Thymus (tissue), 11 donors: ENCODE measurements around the gene IGF1R. TPM values are rescaled to one million over a fixed set of nuclear protein-coding genes. Genes with fewer than 3 reads are reported as not detected.

Experiments
- DNase-seq, 9 donors: peaks; one replicate each; pipeline ENCODE4 v3.0.0-alpha.2; 2013; ENCODE audit warnings: low spot score in 9 of 9, low read depth in 6 of 9, missing footprints in 1 of 9
- H3K27ac ChIP-seq, 2 donors: one replicate each; pipeline ENCODE4 v1.5.1; 2013; ENCODE audit warnings: control low read depth in 1 of 2, low read depth in 1 of 2, low read length in 1 of 2, mild to moderate bottlenecking in 1 of 2, moderate library complexity in 1 of 2
- H3K27me3 ChIP-seq, 2 donors: one replicate each; pipeline ENCODE4 v1.5.1; 2013; ENCODE audit warnings: low read length in 1 of 2; ENCODE audit not compliant: control insufficient read depth in 2 of 2, insufficient read depth in 1 of 2
- H3K36me3 ChIP-seq, 2 donors: one replicate each; pipeline ENCODE4 v1.5.1; 2013; ENCODE audit warnings: low read length in 1 of 2, mild to moderate bottlenecking in 1 of 2, moderate library complexity in 1 of 2; ENCODE audit not compliant: control insufficient read depth in 2 of 2, insufficient read depth in 2 of 2
- H3K4me1 ChIP-seq, 2 donors: one replicate each; pipeline ENCODE4 v1.5.1; 2013; ENCODE audit warnings: low read length in 2 of 2; ENCODE audit not compliant: control insufficient read depth in 2 of 2, insufficient read depth in 2 of 2
- H3K4me3 ChIP-seq, 2 donors: one replicate each; pipeline ENCODE4 v1.5.1; 2013; ENCODE audit warnings: low read length in 2 of 2, control low read depth in 1 of 2, mild to moderate bottlenecking in 1 of 2
- H3K9me3 ChIP-seq, 2 donors: one replicate each; pipeline ENCODE4 v1.5.1; 2013; ENCODE audit warnings: low read length in 1 of 2, mild to moderate bottlenecking in 1 of 2; ENCODE audit not compliant: control insufficient read depth in 2 of 2, insufficient read depth in 1 of 2
- WGBS: extraction: QIAGEN DNeasy Blood & Tissue Kit; methylation state at CpG from one replicate; pipeline ENCODE4 v1.1.7; 2013; 5-methylcytosine and 5-hydroxymethylcytosine counted together
- polyA plus RNA-seq: library from polyadenylated mRNA; stranded (reverse); fragments of 200-250 nt; gene quantifications from one replicate; pipeline ENCODE4 v1.2.3, GENCODE V29; 2013
- total RNA-seq: library from RNA; stranded (reverse); fragments of 120-200 nt; gene quantifications from one replicate; pipeline ENCODE4 v1.2.4, GENCODE V29; 2013
- donor health status: healthy.

The IGF1R gene
- total and polyA plus RNA-seq, 2 donors: 10.0 to 11.0 TPM

DNA sequence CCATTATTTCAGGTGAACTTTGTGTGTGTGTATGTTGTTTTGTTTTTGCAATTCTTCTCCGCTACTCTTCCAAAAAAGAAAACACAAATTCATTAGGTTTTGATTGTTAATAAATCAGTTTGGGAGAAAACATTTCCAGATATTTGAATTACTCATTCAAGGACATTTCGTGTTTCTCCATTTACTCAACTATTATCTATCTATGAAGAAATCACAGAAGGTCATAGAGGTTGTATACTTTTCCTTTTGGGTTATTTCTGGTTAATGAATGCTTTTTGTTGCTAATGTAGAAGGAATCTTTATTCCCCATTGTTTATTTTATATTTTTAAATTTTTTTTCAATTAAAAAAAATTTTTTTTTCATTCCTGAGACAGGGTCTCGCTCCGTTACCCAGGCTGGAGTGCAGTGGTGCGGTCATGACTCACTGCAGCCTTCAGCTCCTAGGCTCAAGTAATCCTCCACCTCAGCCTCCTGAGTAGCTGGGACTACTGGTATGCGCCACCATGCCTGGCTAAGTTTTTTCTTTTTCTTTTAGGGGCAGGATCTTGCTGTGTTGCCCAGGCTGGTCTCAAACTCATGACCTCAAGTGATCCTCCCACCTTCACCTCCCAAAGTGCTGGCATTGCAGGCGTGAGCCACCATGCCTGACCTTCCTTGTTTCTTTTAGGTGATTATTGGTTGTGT, 28.4 kb downstream of the IGF1R start:
- H3K27me3 ChIP-seq: no peaks in the 10 kb centered on the region
- H3K4me1 ChIP-seq: peaks cover 0 to 3% of the 10 kb centered on the region in 2 donors
- H3K27ac ChIP-seq: no peak overlapping the region
- no peak for DNase-seq
- H3K9me3 ChIP-seq: no peaks in the 10 kb centered on the region
- H3K36me3 ChIP-seq: peaks cover 0 to 2% of the 10 kb centered on the region in 2 donors
- WGBS: 92% methylated on average over 7 of the region's 7 CpGs
- no peak overlapping the region for H3K4me3 ChIP-seq

DNA sequence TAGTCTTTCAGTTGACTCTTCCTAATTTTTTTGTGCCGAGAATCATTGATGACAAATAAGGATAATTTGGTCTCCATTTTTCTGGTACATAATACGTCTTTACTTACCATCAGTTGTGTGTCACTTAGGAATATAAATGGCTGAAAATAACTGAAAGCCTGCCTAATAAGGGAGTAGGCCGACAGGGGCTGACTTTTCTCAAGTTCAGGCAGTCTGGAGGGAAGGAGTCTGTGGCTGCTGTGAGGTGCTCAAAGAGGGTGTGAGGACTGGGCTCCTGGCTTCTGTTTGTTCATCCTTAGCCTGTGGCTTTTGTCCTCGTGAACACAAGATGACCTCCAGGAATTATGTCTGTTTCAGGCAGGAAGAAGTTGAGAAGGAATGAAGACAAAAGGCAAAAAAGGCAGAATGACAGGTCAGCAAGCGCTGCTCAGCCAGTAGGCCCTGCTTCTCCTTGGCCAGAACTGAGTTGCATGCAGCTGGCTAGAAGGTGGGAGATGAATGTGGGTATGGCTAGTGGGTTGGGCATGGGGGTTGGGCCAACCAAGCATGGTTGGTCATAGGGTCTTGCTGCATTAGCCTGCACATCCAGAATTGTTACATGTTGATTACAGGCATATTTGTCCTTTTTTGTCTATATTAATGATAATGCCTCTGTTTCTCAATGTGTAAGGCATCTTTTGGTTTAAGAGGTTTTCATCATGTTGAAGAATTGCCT, 29.2 kb downstream of the IGF1R start:
- no peak overlapping the region for H3K27ac ChIP-seq
- no peaks in the 10 kb centered on the region for H3K27me3 ChIP-seq
- H3K9me3 ChIP-seq: no peaks in the 10 kb centered on the region
- 98% methylated on average over 5 of the region's 5 CpGs for WGBS
- H3K36me3 ChIP-seq: peaks cover 0 to 2% of the 10 kb centered on the region in 2 donors
- no peak overlapping the region for H3K4me3 ChIP-seq
- H3K4me1 ChIP-seq: peaks cover 0 to 3% of the 10 kb centered on the region in 2 donors
- no peak for DNase-seq

DNA sequence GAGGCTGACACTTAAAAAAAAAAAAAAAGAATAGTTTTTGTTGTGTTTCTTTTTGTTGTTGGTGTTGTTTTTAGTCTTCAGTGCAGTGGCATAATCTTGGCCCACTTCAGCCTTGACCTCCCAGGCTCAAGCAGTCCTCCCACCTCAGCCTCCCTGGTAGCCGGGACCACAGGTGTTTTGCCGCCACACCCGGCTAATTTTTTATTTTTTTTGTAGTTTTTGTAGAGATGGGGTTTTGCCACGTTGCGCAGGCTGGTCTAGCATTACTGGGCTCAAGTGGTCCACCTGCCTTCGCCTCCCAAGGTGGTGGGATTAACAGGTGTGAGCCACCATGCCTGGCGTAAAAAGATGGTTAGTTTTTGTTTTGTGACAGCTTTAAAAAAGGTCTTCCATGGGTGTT, 30.1 kb downstream of the IGF1R start:
- no peaks in the 10 kb centered on the region for H3K9me3 ChIP-seq
- peaks cover 0 to 2% of the 10 kb centered on the region in 2 donors for H3K4me1 ChIP-seq
- no peaks in the 10 kb centered on the region for H3K27me3 ChIP-seq
- DNase-seq: no peak
- H3K36me3 ChIP-seq: peaks cover 0 to 2% of the 10 kb centered on the region in 2 donors
- no peak overlapping the region for H3K27ac ChIP-seq
- 97% methylated on average over 7 of the region's 7 CpGs for WGBS
- no peak overlapping the region for H3K4me3 ChIP-seq

DNA sequence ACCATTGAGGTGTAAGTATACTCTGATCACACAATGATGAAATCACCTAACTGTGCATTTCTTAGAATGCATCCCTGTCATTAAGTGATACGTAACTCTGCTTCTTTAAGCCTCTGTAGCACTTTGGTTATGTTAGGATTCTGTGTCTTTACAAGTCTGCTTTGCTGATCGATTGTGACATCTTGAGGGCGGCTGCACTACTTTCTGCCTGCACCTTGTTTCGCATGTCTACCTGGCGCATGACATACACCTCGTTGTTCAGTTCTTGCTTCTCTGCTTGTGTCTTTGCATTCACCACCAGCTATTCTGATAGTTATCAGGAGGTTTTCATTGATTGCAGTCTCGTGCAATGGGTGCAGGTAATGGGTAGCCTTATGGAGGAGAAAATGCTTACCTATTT, 32.7 kb downstream of the IGF1R start:
- Histone ChIP-seq H3K27ac (no peak overlapping the region), H3K36me3 (peaks cover 0 to 2% of the 10 kb centered on the region in 2 donors), H3K4me3 (no peak overlapping the region), H3K4me1 (peaks cover 0 to 7% of the 10 kb centered on the region in 2 donors), H3K27me3 (no peaks in the 10 kb centered on the region), H3K9me3 (no peaks in the 10 kb centered on the region)
- DNase-seq: no peak
- 97% methylated on average over 7 of the region's 7 CpGs for WGBS

DNA sequence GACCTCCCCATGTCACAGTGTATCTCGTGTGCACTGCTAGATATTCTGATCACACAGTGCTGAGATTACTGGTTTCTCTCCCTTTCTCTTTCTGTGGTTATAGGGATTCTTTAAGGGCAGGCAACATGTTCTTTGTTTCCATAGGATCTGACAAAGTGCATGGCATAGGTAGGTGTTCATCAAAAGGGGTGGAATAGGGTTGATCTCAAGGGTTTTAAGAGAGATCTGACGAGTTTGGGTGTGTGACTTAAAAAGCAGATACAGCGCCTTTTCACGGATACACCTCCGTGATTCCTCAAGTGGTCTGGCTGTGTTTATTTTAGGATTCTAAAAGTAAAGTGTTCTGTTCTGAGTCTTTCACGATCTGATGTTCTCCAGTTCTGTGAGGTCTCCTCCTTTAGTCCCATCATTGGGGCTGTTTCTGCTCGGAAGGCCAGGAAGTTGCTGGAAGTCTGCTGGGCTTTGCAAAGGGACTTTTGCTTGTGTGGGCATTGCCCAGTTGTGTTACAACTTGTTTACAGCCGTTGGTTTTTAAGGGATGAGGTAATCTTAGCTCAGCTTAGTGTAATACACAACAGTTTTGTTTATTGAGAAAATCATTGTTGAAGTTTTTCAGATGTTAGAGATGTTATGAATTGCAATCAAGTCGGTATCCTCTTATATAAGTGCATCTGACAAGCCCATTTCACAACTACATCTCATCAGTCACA, 34.8 kb downstream of the IGF1R start:
- Histone ChIP-seq H3K27ac (peak overlapping the region in 1 of 2 donors; percentile 23), H3K27me3 (no peaks in the 10 kb centered on the region), H3K36me3 (peaks cover 0 to 2% of the 10 kb centered on the region in 2 donors), H3K9me3 (no peaks in the 10 kb centered on the region), H3K4me1 (peaks cover 10 to 22% of the 10 kb centered on the region in 2 donors), H3K4me3 (no peak overlapping the region)
- no peak for DNase-seq
- WGBS: 90% methylated on average over 9 of the region's 9 CpGs

DNA sequence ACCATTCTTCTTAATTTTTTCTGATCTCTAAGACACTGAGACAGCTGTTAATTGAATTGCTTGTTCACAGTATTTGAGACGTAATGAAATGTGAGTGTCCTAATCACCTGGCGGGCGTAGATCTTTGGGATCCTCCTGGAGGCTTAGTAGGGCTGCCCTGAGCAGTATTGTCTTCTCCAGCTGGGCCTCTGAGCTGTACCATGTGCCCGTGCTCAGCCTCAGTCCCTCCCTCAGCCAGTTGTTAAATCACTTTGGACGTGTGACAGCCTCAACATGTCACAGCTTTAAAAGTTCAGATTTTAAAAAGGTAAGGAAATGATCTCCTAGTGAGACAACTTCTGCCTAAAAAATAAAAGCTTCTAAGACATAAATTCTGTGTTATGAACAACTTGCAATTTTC, 35.5 kb downstream of the IGF1R start:
- Histone ChIP-seq H3K27ac (peak overlapping the region in 1 of 2 donors; percentile 23), H3K4me1 (peaks cover 10 to 27% of the 10 kb centered on the region in 2 donors), H3K4me3 (no peak overlapping the region), H3K36me3 (no peaks in the 10 kb centered on the region), H3K9me3 (no peaks in the 10 kb centered on the region), H3K27me3 (no peaks in the 10 kb centered on the region)
- DNase-seq: no peak
- 85% methylated on average over 5 of the region's 5 CpGs for WGBS

DNA sequence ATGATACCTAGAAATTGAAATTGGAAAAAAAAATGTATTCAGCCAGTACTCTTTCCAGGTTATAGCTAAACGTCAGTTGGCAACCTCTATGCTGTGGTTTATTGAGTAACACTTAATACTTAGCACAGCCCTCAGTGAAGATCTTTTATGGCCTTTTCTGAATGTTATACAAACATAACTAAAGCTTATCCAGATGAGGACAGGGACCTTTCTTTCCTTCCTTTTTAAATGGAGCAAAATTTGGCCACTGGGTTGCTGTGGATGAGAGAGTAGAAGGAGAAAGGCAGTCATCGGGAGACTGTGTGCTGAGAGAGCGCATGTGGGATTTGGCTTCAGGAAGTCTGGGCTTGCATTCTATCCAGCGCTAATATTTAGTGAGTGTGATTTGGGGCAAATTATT, 36.1 kb downstream of the IGF1R start:
- Histone ChIP-seq H3K9me3 (no peaks in the 10 kb centered on the region), H3K27me3 (no peaks in the 10 kb centered on the region), H3K4me3 (no peak overlapping the region), H3K36me3 (no peaks in the 10 kb centered on the region), H3K4me1 (peaks cover 10 to 27% of the 10 kb centered on the region in 2 donors), H3K27ac (no peak overlapping the region)
- DNase-seq: no peak
- WGBS: 68% methylated on average over 4 of the region's 4 CpGs

DNA sequence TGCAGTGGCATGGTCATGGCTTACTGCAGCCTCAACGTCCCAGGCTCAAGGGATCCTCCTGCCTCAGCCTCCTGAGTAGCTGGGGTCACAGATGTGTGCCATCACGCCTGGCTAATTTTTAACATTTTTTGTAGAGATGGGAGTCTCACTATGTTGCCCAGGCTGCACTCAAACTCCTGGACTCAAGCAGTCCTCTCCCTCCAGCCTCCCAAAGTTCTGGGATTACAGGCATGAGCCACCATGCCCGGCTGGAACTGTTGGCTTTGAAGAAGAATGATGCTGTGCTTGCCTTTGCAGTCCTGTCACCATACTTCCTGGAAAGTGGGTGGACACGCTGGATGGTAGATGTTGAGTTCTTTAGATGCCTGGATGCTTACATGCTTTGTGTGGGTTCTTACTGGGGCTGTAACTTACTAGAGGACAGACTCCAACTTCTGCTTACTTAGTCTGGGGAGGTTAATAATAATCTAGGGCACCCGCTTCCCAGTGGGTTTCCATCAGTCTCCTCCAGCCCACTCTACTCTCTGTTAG, 36.7 kb downstream of the IGF1R start:
- Histone ChIP-seq H3K4me1 (peaks cover 10 to 27% of the 10 kb centered on the region in 2 donors), H3K9me3 (no peaks in the 10 kb centered on the region), H3K4me3 (no peak overlapping the region), H3K27ac (no peak overlapping the region), H3K27me3 (no peaks in the 10 kb centered on the region), H3K36me3 (no peaks in the 10 kb centered on the region)
- no peak for DNase-seq
- 95% methylated on average over 5 of the region's 5 CpGs for WGBS

DNA sequence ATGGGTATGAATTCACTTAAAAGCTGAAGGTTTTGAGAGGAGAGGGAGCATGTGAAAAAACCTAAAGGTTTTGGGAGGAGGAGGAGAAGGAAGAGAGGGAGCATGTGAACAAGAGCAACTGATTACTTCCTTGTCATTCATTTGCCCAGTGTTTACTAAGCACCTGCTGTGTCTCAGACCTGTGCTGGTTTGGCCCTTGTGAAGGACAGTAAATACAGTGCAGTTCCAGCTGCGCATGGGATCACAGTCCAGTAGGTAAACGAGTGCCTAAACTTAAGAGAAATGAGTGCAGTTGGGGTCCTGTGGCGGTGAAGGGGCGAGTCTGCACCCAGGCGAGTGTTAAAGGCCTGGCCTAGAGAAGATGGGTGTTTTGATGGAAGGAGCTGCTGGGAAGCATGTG, 38.6 kb downstream of the IGF1R start:
- no peaks in the 10 kb centered on the region for H3K27me3 ChIP-seq
- WGBS: 98% methylated on average over 5 of the region's 5 CpGs
- no peak overlapping the region for H3K4me3 ChIP-seq
- no peaks in the 10 kb centered on the region for H3K9me3 ChIP-seq
- no peaks in the 10 kb centered on the region for H3K36me3 ChIP-seq
- no peak for DNase-seq
- H3K27ac ChIP-seq: no peak overlapping the region
- peaks cover 10 to 27% of the 10 kb centered on the region in 2 donors for H3K4me1 ChIP-seq
